Measurements from ENCODE around the gene SPSB3.

Gene SPSB3

DNA sequence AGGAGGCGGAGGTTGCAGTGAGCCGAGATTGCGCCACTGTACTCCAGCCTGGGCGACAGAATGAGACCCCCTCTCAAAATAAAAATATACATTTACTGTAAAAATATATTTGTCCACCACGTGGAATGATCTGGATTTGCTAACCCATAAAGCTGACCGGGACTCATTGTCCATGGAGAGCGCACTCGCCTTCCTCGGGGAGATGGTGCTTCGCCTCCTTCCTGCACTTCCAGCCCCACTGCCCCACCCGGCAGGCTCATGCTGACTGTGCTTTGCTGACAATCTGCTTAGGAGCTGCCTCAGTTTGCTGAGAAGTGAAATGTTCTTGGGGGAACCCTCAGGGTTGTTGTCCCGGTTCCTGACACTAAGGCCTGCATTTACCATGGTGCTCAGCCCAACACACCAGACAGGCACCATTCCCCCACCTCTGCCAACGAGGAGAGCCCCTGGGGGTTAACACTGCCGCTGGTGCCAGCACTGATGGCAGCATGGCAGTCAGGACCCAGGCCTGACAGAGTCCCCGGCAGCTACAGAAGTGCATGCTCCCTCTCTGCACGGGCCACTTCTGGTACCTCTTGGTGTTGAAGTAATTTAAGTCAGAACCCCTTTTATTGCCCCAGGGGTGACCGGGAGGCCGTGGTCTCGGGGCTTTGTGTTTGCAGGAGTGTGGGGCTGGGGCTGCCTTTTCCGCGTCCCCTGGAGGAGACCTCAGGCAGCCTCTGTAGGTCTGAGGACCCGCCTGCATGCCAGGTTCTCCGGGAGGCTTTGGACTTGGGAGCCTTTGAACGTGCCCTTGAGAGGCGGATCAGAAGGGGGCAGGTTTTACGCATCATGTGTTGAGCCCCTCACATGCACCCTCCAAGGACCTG is 2.8 kb upstream of the SPSB3 start:
- no peak overlapping the region for H3K4me3 ChIP-seq (ENCODE audit: low read depth, low read length)
- no peaks in the 10 kb centered on the region for H3K4me1 ChIP-seq (ENCODE audit: control insufficient read depth, insufficient read depth, low read length)
- H3K9ac ChIP-seq (ENCODE audit: low read depth, low read length) = no peak overlapping the region
- no peaks in the 10 kb centered on the region for H3K9me3 ChIP-seq (ENCODE audit: control insufficient read depth, insufficient read depth, low read length)
- no peaks in the 10 kb centered on the region for H3K27me3 ChIP-seq (ENCODE audit: control insufficient read depth, insufficient read depth, low read length)
- peaks cover 39% of the 10 kb centered on the region for H3K36me3 ChIP-seq (ENCODE audit: control insufficient read depth, insufficient read depth, low read length)

DNA sequence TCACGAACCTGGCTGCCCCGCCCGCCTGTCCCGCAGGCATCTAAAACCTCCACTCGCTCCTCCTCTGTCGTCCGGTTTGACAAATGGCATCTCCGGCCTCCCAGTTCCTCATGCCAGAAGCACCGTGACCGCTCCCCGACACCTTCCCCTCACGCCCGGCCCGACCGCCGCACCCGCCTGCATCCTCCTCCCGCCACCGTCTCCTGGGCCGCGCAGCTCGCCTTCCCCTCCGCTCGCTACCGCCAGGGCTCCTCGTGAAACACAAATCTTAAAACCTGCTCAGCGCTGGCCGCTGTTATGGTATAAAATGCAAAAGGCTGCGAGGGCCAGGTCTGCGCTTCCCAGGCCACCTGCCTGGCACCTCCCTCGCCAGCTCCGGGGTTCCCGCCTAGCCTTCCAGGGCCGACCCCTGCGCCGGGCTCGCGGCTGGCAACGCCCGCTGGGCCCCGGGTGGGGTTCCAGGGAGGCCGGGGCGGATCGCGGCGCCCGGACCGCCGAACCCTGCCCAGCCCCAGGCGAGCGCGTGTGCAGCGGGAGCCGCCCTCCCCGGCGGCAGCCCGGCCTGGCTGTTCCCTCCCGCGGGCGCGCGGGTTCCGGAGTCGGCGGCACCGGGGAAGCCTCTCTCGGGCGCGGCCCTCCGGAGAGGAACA is 488 bp downstream of the SPSB3 start:
- H3K36me3 ChIP-seq (ENCODE audit: control insufficient read depth, insufficient read depth, low read length) = peaks cover 31% of the 10 kb centered on the region
- H3K4me1 ChIP-seq (ENCODE audit: control insufficient read depth, insufficient read depth, low read length) = no peaks in the 10 kb centered on the region
- peak overlapping the region; percentile 73 for H3K4me3 ChIP-seq (ENCODE audit: low read depth, low read length)
- H3K27me3 ChIP-seq (ENCODE audit: control insufficient read depth, insufficient read depth, low read length) = no peaks in the 10 kb centered on the region
- no peaks in the 10 kb centered on the region for H3K9me3 ChIP-seq (ENCODE audit: control insufficient read depth, insufficient read depth, low read length)
- H3K9ac ChIP-seq (ENCODE audit: low read depth, low read length) = peak overlapping the region; percentile 54

DNA sequence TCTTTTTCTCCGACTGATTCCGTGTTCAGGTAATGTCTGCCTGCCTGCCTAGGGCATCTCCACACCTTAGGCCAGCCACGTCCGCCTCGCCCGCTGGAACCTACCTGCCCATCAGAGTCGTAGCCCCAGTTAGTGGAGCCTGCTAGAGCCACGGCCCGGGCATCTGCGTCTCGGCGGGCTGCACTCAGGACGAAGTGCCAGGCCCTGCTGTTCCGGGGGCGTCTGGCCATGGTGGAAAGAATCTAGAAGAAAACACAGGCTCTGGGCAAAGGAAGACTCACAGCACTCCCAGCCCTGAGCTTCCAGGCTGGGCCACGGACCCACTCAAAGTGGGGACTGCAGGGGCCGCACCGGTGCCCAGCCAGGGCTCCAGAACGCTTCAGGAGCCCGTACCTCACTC is 1.1 kb downstream of the SPSB3 start:
- H3K4me3 ChIP-seq (ENCODE audit: low read depth, low read length) = peak overlapping the region; percentile 73
- no peaks in the 10 kb centered on the region for H3K4me1 ChIP-seq (ENCODE audit: control insufficient read depth, insufficient read depth, low read length)
- no peaks in the 10 kb centered on the region for H3K27me3 ChIP-seq (ENCODE audit: control insufficient read depth, insufficient read depth, low read length)
- peak overlapping the region; percentile 54 for H3K9ac ChIP-seq (ENCODE audit: low read depth, low read length)
- H3K9me3 ChIP-seq (ENCODE audit: control insufficient read depth, insufficient read depth, low read length) = no peaks in the 10 kb centered on the region
- H3K36me3 ChIP-seq (ENCODE audit: control insufficient read depth, insufficient read depth, low read length) = peaks cover 30% of the 10 kb centered on the region

DNA sequence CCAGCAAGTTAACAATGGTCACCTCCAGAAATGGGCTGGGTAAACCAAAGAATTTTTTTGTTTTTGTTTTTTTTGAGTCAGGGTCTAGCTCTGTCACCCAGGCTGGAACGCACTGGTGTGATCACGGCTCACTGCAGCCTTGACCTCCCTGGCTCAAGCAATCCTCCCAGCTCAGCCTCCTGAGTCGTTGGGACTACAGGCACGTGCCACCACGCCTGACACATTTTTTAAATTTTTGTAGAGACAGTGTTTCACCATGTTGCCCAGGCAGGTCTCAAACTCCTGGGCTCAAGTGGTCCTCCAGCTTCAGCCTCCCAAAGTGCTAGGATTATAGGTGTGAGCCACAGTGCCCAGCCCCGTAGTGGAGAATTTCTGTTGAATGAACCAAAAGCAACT is 1.7 kb downstream of the SPSB3 start:
- no peak overlapping the region for H3K9ac ChIP-seq (ENCODE audit: low read depth, low read length)
- no peak overlapping the region for H3K4me3 ChIP-seq (ENCODE audit: low read depth, low read length)
- no peaks in the 10 kb centered on the region for H3K4me1 ChIP-seq (ENCODE audit: control insufficient read depth, insufficient read depth, low read length)
- no peaks in the 10 kb centered on the region for H3K27me3 ChIP-seq (ENCODE audit: control insufficient read depth, insufficient read depth, low read length)
- H3K9me3 ChIP-seq (ENCODE audit: control insufficient read depth, insufficient read depth, low read length) = no peaks in the 10 kb centered on the region
- H3K36me3 ChIP-seq (ENCODE audit: control insufficient read depth, insufficient read depth, low read length) = peaks cover 35% of the 10 kb centered on the region

DNA sequence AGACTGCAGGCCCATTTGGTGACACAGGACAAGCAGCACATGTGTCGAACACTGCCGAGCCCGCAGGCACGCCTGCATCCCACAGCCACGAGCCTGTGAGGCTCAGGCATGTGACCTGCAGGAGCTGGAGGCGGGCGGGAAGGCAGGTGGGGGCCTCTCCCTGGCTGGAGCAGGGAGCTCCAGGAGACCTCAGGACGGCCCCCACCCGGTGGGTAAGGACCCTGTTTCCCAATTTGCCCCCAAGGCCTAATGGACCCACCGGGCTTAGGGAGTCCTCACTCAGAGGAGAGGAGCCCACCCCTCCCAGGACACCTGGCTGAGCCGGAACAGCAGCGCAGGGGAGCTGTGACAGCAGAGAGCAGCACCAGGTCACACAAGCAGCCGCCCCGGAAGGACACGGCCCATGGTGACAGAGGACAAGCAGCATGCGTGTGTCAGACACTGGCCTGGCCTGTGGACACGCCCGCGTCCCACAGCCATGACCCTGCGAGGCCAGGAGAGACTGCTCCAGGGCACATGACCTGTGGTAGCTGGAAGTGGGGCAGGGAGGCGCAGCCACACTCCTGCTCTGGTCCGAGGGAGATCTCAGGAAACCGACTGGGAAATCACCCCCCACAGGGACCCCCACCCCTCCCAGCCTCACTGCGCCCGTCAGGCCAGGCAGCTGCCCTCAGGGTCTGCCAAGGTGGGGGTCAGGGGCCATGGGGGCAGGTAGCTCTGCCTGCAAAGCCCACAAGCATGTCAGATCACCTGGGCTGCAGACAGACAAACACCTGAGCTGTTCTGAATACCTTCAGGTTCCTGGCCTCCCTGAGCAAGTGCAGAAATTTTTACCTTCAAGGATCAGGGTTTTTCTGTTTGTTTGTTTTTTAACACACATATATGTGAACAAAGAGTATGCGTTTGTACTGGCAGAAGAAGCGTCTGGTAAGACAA is 2.4 kb downstream of the SPSB3 start:
- H3K4me1 ChIP-seq (ENCODE audit: control insufficient read depth, insufficient read depth, low read length) = no peaks in the 10 kb centered on the region
- H3K9ac ChIP-seq (ENCODE audit: low read depth, low read length) = no peak overlapping the region
- H3K36me3 ChIP-seq (ENCODE audit: control insufficient read depth, insufficient read depth, low read length) = peaks cover 38% of the 10 kb centered on the region

DNA sequence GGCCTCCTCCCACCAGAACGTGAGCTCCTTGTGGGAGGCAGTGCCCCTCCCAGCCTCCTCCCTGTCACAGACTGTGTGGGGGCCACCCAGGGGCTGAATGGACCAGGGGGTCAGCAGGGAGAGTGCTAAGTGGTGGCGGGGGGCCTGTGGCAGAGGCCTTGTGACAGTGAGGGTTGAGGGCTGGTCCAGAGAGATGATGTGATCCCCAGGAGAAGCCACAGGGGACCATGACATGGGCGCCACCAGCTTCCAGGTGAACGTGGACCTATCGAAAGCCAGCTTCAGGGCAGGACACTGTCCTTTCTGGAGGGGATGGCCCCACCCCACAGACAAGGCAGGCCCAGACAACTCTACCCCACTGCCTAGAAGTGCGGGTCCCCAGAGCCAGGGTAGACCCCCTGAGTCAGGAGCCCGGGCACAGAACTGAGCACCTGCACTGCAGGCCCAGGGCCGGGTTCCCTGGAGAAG is 3.1 kb downstream of the SPSB3 start:
- H3K4me1 ChIP-seq (ENCODE audit: control insufficient read depth, insufficient read depth, low read length) = no peaks in the 10 kb centered on the region
- H3K4me3 ChIP-seq (ENCODE audit: low read depth, low read length) = no peak overlapping the region
- H3K36me3 ChIP-seq (ENCODE audit: control insufficient read depth, insufficient read depth, low read length) = peaks cover 39% of the 10 kb centered on the region
- no peaks in the 10 kb centered on the region for H3K9me3 ChIP-seq (ENCODE audit: control insufficient read depth, insufficient read depth, low read length)
- no peaks in the 10 kb centered on the region for H3K27me3 ChIP-seq (ENCODE audit: control insufficient read depth, insufficient read depth, low read length)
- H3K9ac ChIP-seq (ENCODE audit: low read depth, low read length) = no peak overlapping the region

More for the DNA sequence above, 2.4 kb downstream of the SPSB3 start:
- Histone ChIP-seq H3K9me3 (ENCODE audit: control insufficient read depth, insufficient read depth, low read length) (no peaks in the 10 kb centered on the region), H3K4me3 (ENCODE audit: low read depth, low read length) (no peak overlapping the region), H3K27me3 (ENCODE audit: control insufficient read depth, insufficient read depth, low read length) (no peaks in the 10 kb centered on the region)

DNA sequence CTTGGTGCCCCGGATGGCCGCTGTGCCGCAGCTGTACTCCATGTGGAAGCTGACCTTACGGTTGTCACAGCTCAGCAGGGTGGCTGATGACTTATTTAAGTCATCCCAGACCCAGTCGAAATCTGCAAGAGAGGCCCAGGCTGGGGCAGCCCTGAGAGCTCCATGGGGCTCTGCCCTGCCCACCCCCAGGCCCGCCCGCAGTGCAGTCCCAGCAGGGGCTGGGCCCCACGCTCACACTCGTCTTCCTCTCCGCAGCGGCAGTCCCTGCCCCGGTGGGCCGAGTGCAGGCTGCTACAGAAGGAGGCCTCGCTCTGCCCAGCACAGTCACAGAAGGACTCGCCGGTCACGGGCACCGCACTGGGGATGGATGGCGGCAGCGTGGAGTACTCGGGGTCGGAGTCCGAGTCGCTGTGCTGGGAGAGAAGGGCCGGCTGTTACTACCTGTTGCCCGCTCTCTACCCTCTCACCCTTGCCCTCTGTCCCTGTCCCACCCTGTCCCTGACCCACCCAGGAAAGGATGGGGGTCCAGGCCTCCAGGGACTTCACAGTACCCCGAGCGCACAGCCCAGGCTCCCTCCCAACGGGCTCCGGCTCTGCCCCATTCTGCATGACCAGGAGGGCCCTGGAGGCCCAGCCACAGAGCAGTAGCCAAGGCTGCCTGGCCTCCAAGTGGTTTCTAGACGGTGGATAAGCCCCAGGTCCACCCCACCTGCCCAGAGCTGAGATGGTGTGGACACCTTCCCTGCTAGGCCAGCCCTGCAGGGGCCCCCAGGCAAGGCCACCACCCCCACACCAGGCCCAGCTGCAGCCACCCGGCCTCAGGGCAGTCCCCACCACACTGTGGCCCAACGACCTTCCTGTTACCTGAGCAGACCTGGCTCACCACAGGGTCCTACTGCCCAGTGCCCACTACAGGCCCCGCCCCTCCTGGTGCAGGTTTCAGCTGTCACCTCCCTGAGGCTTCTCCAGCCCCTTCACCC is 3.9 kb downstream of the SPSB3 start:
- Histone ChIP-seq H3K4me3 (ENCODE audit: low read depth, low read length) (no peak overlapping the region), H3K9ac (ENCODE audit: low read depth, low read length) (no peak overlapping the region), H3K27me3 (ENCODE audit: control insufficient read depth, insufficient read depth, low read length) (no peaks in the 10 kb centered on the region), H3K4me1 (ENCODE audit: control insufficient read depth, insufficient read depth, low read length) (no peaks in the 10 kb centered on the region), H3K9me3 (ENCODE audit: control insufficient read depth, insufficient read depth, low read length) (no peaks in the 10 kb centered on the region), H3K36me3 (ENCODE audit: control insufficient read depth, insufficient read depth, low read length) (peaks cover 39% of the 10 kb centered on the region)

DNA sequence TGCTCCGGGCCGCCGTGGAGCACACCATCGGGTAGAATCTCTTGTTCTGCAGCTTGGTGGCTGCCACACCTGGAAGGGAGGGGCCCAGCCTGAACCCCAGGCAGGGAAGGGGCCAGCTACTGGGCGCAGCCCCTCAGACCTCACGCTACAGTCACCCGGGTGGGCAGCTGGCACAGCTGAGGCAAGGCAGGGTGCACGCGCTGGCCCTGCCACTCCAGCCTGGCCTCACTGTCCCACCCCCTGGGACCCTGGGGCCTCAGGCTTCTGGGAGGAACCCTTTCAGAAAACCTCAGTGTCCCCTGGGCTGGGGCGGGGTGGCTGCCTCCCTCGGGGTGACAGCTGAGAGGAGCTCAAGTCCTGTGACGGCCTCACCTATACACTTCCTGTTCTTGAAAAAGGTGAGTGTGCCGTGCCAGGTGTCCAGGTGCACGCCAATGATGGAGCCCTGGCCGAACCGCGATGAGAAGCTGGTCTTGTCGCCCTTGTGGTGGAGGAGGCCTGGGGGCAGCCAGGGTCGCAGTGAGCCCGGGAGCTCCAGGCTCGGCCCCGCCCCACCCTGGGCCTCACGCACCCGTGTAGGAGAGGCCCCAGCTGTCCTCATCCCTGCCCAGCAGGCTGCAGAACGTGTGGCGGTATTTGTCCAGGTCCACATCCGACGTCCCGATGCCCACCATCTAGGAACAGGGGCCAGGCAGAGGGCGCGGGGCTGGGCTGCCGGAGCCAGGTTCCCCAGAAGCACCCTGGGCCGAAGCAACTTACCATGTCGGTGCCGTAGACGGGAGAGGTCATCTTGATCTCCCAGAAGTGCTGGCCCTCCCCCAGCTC is 4.8 kb downstream of the SPSB3 start:
- no peaks in the 10 kb centered on the region for H3K9me3 ChIP-seq (ENCODE audit: control insufficient read depth, insufficient read depth, low read length)
- H3K4me1 ChIP-seq (ENCODE audit: control insufficient read depth, insufficient read depth, low read length) = no peaks in the 10 kb centered on the region
- no peaks in the 10 kb centered on the region for H3K27me3 ChIP-seq (ENCODE audit: control insufficient read depth, insufficient read depth, low read length)
- peaks cover 41% of the 10 kb centered on the region for H3K36me3 ChIP-seq (ENCODE audit: control insufficient read depth, insufficient read depth, low read length)
- no peak overlapping the region for H3K9ac ChIP-seq (ENCODE audit: low read depth, low read length)
- H3K4me3 ChIP-seq (ENCODE audit: low read depth, low read length) = no peak overlapping the region

DNA sequence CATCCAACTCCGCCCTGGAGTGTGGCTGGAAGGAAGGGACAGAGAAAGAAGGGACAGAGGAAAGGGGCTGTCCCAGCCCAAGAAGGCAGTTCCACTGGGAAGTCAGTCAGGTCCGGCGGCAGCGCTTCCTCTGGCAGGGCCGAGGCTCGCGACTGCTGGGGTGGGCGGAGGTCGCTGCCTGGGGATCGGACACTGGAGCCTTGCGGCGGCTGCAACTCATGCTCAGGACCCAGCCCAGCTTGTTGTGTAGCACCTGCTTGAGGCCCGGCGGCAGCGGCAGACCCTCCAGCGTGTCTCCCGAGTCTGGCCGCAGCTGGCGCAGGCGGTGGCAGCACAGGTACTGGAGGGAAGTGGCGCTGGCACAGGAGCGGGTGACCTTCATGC is 5.4 kb downstream of the SPSB3 start:
- H3K4me3 ChIP-seq (ENCODE audit: low read depth, low read length) = no peak overlapping the region
- H3K9ac ChIP-seq (ENCODE audit: low read depth, low read length) = no peak overlapping the region
- H3K4me1 ChIP-seq (ENCODE audit: control insufficient read depth, insufficient read depth, low read length) = no peaks in the 10 kb centered on the region
- H3K36me3 ChIP-seq (ENCODE audit: control insufficient read depth, insufficient read depth, low read length) = peaks cover 41% of the 10 kb centered on the region
- no peaks in the 10 kb centered on the region for H3K27me3 ChIP-seq (ENCODE audit: control insufficient read depth, insufficient read depth, low read length)
- H3K9me3 ChIP-seq (ENCODE audit: control insufficient read depth, insufficient read depth, low read length) = no peaks in the 10 kb centered on the region

DNA sequence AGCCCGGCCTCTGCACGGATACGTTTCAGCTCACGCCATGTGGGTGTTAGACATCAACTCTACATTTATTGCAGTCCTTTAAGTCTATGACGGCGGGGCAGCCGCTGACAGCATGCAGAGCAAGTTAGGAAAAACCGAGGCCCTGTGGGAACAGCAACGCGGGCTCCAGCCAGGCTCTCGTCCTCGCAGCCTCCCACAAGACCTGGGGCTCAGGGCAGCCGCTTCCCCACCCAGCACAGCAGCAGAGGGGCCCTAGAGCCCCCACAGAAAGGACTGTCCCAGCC is 5.8 kb downstream of the SPSB3 start:
- Histone ChIP-seq H3K9ac (ENCODE audit: low read depth, low read length) (no peak overlapping the region), H3K36me3 (ENCODE audit: control insufficient read depth, insufficient read depth, low read length) (peaks cover 41% of the 10 kb centered on the region), H3K27me3 (ENCODE audit: control insufficient read depth, insufficient read depth, low read length) (no peaks in the 10 kb centered on the region), H3K4me3 (ENCODE audit: low read depth, low read length) (no peak overlapping the region), H3K9me3 (ENCODE audit: control insufficient read depth, insufficient read depth, low read length) (no peaks in the 10 kb centered on the region), H3K4me1 (ENCODE audit: control insufficient read depth, insufficient read depth, low read length) (no peaks in the 10 kb centered on the region)

All from iPS-15b (cell line).